CD4-positive, alpha-beta T cell (primary cell): ENCODE results near the gene AOAH. TPM values are rescaled to one million over a fixed set of nuclear protein-coding genes. Genes with fewer than 3 reads are reported as not detected.
A peak's percentile ranks its signal among the peaks of the same experiment; 100 is the strongest.
"Not testable (repeated sequence)": the region's sequence is repeated elsewhere in the genome, so short reads cannot be mapped to it uniquely, and the experiment has no call there.

Experiments used
- ATAC-seq: fragments of 200-7000 bp; cut with Tn5 transposase; one replicate; pipeline ENCODE4 v1.10.0; 2022; ENCODE audit warnings: mild to moderate bottlenecking; ENCODE audit not compliant: poor library complexity
- CTCF ChIA-PET: fragments of 350-600 bp; sonication (Branson Sonifier 250); formaldehyde crosslinking; loops from one replicate; lab custom pipeline; 2021; ENCODE audit warnings: antibody characterized with exemption, inconsistent platforms; lab: Charles Lee
- POLR2A ChIA-PET: fragments of 350-600 bp; sonication (Branson Sonifier 250); formaldehyde crosslinking; loops from one replicate; lab custom pipeline; 2021; ENCODE audit warnings: antibody characterized with exemption, inconsistent platforms; lab: Charles Lee
- DNase-seq, 14 experiments: peaks; one replicate each; pipeline ENCODE4 v3.0.0-alpha.2; 2013 to 2020; ENCODE audit warnings: mixed read lengths in 2 of 14
- H3K27ac ChIP-seq, 2 donors: one replicate each; pipeline versions ENCODE4 v1.5.1 to v1.7.0; 2013; ENCODE audit warnings: low read length in 2 of 2, low read depth in 1 of 2, mild to moderate bottlenecking in 1 of 2
- H3K27me3 ChIP-seq, 2 experiments: 1 replicate in 1 of 2; 2 replicates in 1 of 2; pipeline versions ENCODE4 v1.6.1 to v1.7.0; 2013; ENCODE audit warnings: low read length in 2 of 2, control low read depth in 1 of 2, mild to moderate bottlenecking in 1 of 2, moderate library complexity in 1 of 2; ENCODE audit not compliant: insufficient read depth in 2 of 2, control insufficient read depth in 1 of 2
- H3K36me3 ChIP-seq: one replicate; pipeline ENCODE4 v1.6.1; 2013; ENCODE audit warnings: low read length, control low read depth; ENCODE audit not compliant: insufficient read depth
- H3K4me1 ChIP-seq: one replicate; pipeline ENCODE4 v1.6.1; 2013; ENCODE audit warnings: low read length, control low read depth; ENCODE audit not compliant: insufficient read depth
- H3K4me3 ChIP-seq: one replicate; pipeline ENCODE4 v1.5.1; 2013; ENCODE audit warnings: mild to moderate bottlenecking, low read length, moderate library complexity
- H3K9me3 ChIP-seq, 2 experiments: 1 replicate in 1 of 2; 2 replicates in 1 of 2; pipeline versions ENCODE4 v1.6.1 to v1.7.0; 2013; ENCODE audit warnings: low read length in 2 of 2, mild to moderate bottlenecking in 2 of 2, control low read depth in 1 of 2, moderate library complexity in 1 of 2; ENCODE audit not compliant: control insufficient read depth in 1 of 2, insufficient read depth in 1 of 2
- H3K27ac Mint-ChIP-seq: one replicate; pipeline ENCODE4 v1.8.0; 2020; ENCODE audit warnings: mixed read lengths
- H3K27me3 Mint-ChIP-seq: one replicate; pipeline ENCODE4 v1.8.0; 2021; ENCODE audit warnings: mixed read lengths
- H3K36me3 Mint-ChIP-seq: one replicate; pipeline ENCODE4 v1.8.0; 2021; ENCODE audit warnings: low read depth, mixed read lengths
- H3K4me1 Mint-ChIP-seq: one replicate; pipeline ENCODE4 v1.8.0; 2021; ENCODE audit warnings: low read depth, mixed read lengths
- H3K4me3 Mint-ChIP-seq: one replicate; pipeline ENCODE4 v1.8.0; 2020; ENCODE audit warnings: mild to moderate bottlenecking, mixed read lengths
- H3K9me3 Mint-ChIP-seq: one replicate; pipeline ENCODE4 v1.8.0; 2020; ENCODE audit warnings: mixed read lengths
- CTCF ChIP-seq: fragments of 200-600 bp; IDR thresholded peaks from one replicate; pipeline ENCODE4 v1.8.0; 2022; ENCODE audit warnings: antibody characterized with exemption, mild to moderate bottlenecking
- intact Hi-C, 2 experiments: fragments of 100-400 bp; cut with DNase I in 1 of 2; cut with micrococcal nuclease in 1 of 2; formaldehyde crosslinking; loops; one replicate each; pipeline versions ENCODE4 v1.15.1 to v1.9.0; 2023 to 2025; cut with DNase I, micrococcal nuclease
- total RNA-seq, 174 experiments: library from RNA in 2 of 174; stranded (reverse) in 2 of 174; gene quantifications; one replicate each; pipeline ENCODE4 v1.2.3 and lab custom pipeline; 2021 to 2026

The AOAH gene
- total RNA-seq, 2 experiments from 2014 or later = 27.5 to 30.3 TPM

- Mint-ChIP-seq H3K27me3 (no peaks in the 10 kb centered on the region), H3K9me3 (peaks cover 19% of the 10 kb centered on the region), H3K27ac (no peak overlapping the region), H3K36me3 (peaks cover 86% of the 10 kb centered on the region), H3K4me3 (no peak overlapping the region), H3K4me1 (peaks cover 33% of the 10 kb centered on the region)
- Histone ChIP-seq H3K27me3 (no peaks in the 10 kb centered on the region), H3K4me1 (no peaks in the 10 kb centered on the region), H3K9me3 (peaks cover 0 to 7% of the 10 kb centered on the region in 2 experiments), H3K27ac (no peak overlapping the region), H3K36me3 (peaks cover 3% of the 10 kb centered on the region), H3K4me3 (no peak overlapping the region)
- CTCF ChIA-PET = no interaction called here
- intact Hi-C loops = no loop called here
- no peak for ATAC-seq
- TF ChIP-seq CTCF = no peak
- POLR2A ChIA-PET = interaction anchor here (1.2 kb wide), 1 partner anchor 68 kb away, joined by 3 read pairs; no protein-coding TSS in a partner anchor
- no peak for DNase-seq
These were observed 16.8 kb downstream of the AOAH start for GRCh38 chr7:36707465-36707864.

GRCh38 chr7:36703860-36704259 is 20.4 kb downstream of the AOAH start:
- DNase-seq, H3K27me3 ChIP-seq, H3K4me3 ChIP-seq, H3K27ac ChIP-seq, POLR2A ChIA-PET, H3K36me3 ChIP-seq, CTCF ChIA-PET, H3K4me1 ChIP-seq, intact Hi-C loops, H3K9me3 ChIP-seq, H3K27me3 Mint-ChIP-seq, ATAC-seq, H3K4me3 Mint-ChIP-seq: not testable (repeated sequence)
- Mint-ChIP-seq H3K4me1 (peaks cover 28% of the 10 kb centered on the region), H3K27ac (peak overlapping the region; percentile 36), H3K9me3 (peaks cover 19% of the 10 kb centered on the region), H3K36me3 (peaks cover 56% of the 10 kb centered on the region)

- POLR2A ChIA-PET = interaction anchor here (1.1 to 2.8 kb wide), 4 partner anchors 10 to 84 kb away, joined by 3 to 10 read pairs (median 3); no protein-coding TSS in a partner anchor
- ATAC-seq (peak; percentile 37), DNase-seq (peak in 1 of 14 experiments; percentile 51)
- H3K36me3 ChIP-seq = no peaks in the 10 kb centered on the region
- Mint-ChIP-seq H3K9me3 (no peaks in the 10 kb centered on the region), H3K27me3 (no peaks in the 10 kb centered on the region), H3K4me1 (peaks cover 48% of the 10 kb centered on the region), H3K36me3 (peaks cover 7% of the 10 kb centered on the region), H3K27ac (peak overlapping the region; percentile 78), H3K4me3 (peak overlapping the region; percentile 43)
- H3K27ac ChIP-seq = peak overlapping the region in 1 of 2 donors; percentile 14
- no peaks in the 10 kb centered on the region for H3K9me3 ChIP-seq
- no peak overlapping the region for H3K4me3 ChIP-seq
- no peaks in the 10 kb centered on the region for H3K27me3 ChIP-seq
- TF ChIP-seq CTCF = no peak
- CTCF ChIA-PET = no interaction called here
- H3K4me1 ChIP-seq = peaks cover 11% of the 10 kb centered on the region
- intact Hi-C loops = no loop called here
These were observed 31.8 kb downstream of the AOAH start for GRCh38 chr7:36692456-36692855.

GRCh38 chr7:36691983-36692382 is 32.3 kb downstream of the AOAH start:
- CTCF ChIA-PET = no interaction called here
- H3K36me3 Mint-ChIP-seq = peaks cover 7% of the 10 kb centered on the region

More at GRCh38 chr7:36691983-36692382, 32.3 kb downstream of the AOAH start:
- peak overlapping the region; percentile 78 for H3K27ac Mint-ChIP-seq
- peaks cover 49% of the 10 kb centered on the region for H3K4me1 Mint-ChIP-seq
- Histone ChIP-seq H3K4me3 (no peak overlapping the region), H3K36me3 (no peaks in the 10 kb centered on the region), H3K27ac (peak overlapping the region in 1 of 2 donors; percentile 14), H3K4me1 (peaks cover 11% of the 10 kb centered on the region), H3K27me3 (no peaks in the 10 kb centered on the region), H3K9me3 (no peaks in the 10 kb centered on the region)
- H3K9me3 Mint-ChIP-seq = no peaks in the 10 kb centered on the region
- no peak for DNase-seq
- H3K4me3 Mint-ChIP-seq = no peak overlapping the region
- intact Hi-C loops = no loop called here
- no peaks in the 10 kb centered on the region for H3K27me3 Mint-ChIP-seq
- TF ChIP-seq CTCF = no peak
- ATAC-seq = no peak
- POLR2A ChIA-PET = interaction anchor here (1.1 to 2.8 kb wide), 4 partner anchors 10 to 85 kb away, joined by 3 to 10 read pairs (median 3); no protein-coding TSS in a partner anchor
